ENCODE results near the gene BANF2.

Gene BANF2

GRCh38 chr20:17680836-17681725 is 18.7 kb upstream of the BANF2 start:
- H3K27ac ChIP-seq = peak overlapping the region; percentile 97
- ChIA-PET POLR2A (ENCODE audit: low non-redundant PET) (interaction anchor here (0.6 kb wide), 1 partner anchor 97 kb away, joined by 9 read pairs; no protein-coding TSS in a partner anchor), CTCF (interaction anchor here (0.6 to 2.6 kb wide), 12 partner anchors 12 to 303 kb away, joined by 3 to 13 read pairs (median 3); no protein-coding TSS in a partner anchor)
- peak; percentile 86 for DNase-seq (ENCODE audit: low spot score)
- TF ChIP-seq CTCF (conservative IDR thresholded peaks at IDR 0.05; ENCODE audit: low read depth) = peak; percentile 90

DNA sequence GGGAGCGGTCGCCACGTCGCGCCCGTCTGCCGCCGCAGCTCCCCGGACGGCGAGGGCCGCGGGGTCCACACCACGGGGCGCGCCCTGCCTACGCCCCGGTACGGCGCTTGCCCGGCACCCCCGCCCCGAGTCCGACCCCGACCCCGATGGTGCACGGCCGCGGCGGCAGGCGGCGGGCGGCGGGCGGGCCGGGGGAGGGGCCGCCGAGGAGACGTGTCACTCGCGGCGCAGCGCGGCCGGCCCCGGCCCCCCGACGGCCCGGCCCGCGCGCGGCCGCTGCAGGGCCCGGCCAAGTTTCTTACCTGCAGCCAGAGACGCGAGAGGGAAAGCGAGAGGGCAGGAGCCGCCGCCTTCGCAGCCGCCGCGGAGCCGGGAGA is 18.1 kb upstream of the BANF2 start:
- TF ChIP-seq CTCF (conservative IDR thresholded peaks at IDR 0.05; ENCODE audit: low read depth) = no peak
- DNase-seq (ENCODE audit: low spot score) = no peak
- H3K27ac ChIP-seq = peak overlapping the region; percentile 97
- ChIA-PET POLR2A (ENCODE audit: low non-redundant PET) (interaction anchor here (0.6 to 0.8 kb wide), 3 partner anchors 31 to 112 kb away, joined by 3 to 9 read pairs (median 3); partner anchors contain the start of gene DSTN), CTCF (interaction anchor here (0.6 to 2.6 kb wide), 5 partner anchors 11 to 303 kb away, joined by 3 to 13 read pairs (median 3); no protein-coding TSS in a partner anchor)

DNA sequence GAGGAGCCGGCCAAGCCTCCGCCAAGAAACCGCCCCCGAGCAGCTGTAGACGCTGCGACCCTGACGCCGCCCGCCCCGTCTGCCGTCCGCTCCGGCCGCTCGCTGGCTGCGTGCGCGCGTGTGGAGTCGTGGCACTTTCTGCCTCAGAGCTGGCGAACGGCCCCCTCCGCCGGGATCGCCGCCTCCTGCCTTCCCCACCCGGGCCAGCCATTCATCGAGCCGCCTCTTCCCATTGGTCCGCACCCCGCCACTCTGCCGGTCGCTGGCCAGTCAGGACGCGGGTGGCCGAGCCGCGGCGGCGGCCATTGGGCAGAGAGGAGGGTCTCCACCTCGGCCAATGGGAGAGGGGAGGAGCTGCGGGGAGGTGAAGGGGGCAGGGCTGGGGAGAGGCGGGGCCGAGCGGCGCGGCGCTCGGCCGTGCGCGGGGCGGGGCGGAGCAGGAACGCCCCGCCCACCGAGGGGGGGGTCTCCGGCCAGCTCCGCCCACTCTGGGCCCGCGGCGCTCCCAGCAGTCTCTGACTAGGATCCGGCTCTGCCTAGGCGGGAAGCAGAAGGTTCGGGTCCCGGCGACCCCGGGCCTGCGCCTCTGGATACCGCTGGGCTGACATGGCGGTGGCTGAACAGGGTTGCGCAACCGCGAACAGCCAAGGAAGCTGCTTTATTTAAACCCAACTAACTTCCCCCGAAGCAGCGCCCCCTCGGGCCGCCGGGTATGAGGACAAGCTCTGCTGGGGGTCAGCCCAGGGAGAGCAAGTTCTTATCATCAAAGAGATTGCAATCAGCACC is 17.5 kb upstream of the BANF2 start, which contains the start of gene RRBP1:
RRBP1 (minus strand) TSS at position 140 of the 786 bp plus-strand sequence. CDS start 21,735 bp downstream, outside the sequence.
- peak; percentile 99 for DNase-seq (ENCODE audit: low spot score)
- ChIA-PET POLR2A (ENCODE audit: low non-redundant PET) (interaction anchor here (0.6 to 0.8 kb wide), 3 partner anchors 30 to 274 kb away, joined by 3 to 11 read pairs (median 3); partner anchors contain the start of gene DSTN), CTCF (interaction anchor here (0.6 to 2.6 kb wide), 11 partner anchors 11 to 302 kb away, joined by 3 to 13 read pairs (median 3); no protein-coding TSS in a partner anchor)
- peak; percentile 80 for TF ChIP-seq CTCF (conservative IDR thresholded peaks at IDR 0.05; ENCODE audit: low read depth)
- H3K27ac ChIP-seq = peak within 1 kb of the TSS; percentile 97

DNA sequence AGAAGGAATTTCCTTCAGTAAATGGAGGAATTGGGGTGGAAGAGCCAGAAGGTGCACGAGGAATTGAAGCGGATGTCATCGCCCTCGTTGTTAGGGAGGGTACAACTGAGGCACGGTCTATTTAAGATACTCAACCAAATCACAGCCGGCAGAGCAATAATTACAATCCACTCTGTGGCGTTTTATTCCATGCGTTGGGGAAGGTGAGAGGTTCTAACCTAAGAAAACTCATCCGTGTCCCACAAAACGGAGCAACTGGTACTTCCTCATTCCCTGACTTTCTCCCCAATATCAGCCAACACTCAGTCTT is 16.9 kb upstream of the BANF2 start:
- no peak for DNase-seq (ENCODE audit: low spot score)
- H3K27ac ChIP-seq = peak overlapping the region; percentile 97
- no peak for TF ChIP-seq CTCF (conservative IDR thresholded peaks at IDR 0.05; ENCODE audit: low read depth)
- ChIA-PET CTCF (interaction anchor here (0.6 to 1.8 kb wide), 7 partner anchors 10 to 276 kb away, joined by 3 to 6 read pairs (median 3); no protein-coding TSS in a partner anchor), POLR2A (ENCODE audit: low non-redundant PET) (interaction anchor here (0.6 kb wide), 1 partner anchor 273 kb away, joined by 11 read pairs; no protein-coding TSS in a partner anchor)

DNA sequence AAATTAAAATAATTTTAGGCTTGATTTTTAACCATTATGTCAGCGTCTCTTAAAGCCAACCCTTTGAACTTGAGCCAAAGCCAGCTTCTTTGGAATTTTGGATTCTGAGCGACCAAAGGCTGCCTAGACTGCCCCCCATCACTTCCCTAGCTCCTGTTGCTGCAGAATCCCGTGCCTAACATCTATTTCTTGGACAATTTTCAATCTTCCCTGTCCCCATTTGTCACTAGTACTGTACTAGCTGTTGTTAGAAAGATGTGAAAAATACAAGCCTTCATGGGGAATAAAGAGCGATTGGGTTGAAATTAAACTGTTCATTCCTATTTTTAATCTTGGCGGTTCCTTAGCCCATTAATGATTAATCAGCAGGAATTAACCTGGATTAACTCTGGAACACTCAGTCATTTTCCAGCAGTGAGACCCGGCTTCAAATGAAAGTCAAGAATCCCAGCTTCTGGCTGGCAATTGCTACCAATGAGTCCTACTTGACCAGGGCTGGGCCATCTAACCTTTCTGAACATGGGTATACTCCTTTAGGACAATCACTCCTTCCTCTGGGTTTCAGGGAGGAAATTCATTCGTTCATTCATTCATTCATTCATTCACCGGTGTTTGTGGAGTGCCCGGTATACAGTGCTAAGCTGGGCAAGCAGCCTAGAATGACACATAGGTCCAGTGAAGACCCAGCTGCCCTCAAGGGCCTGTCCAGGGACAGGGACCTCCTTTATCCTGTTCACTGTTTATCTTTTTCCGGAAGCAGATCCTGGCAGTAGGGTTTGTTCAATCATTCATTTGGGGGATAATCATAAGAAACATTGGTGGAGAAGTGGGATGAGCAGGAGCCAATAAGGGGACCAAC is 16.3 kb upstream of the BANF2 start:
- TF ChIP-seq CTCF (conservative IDR thresholded peaks at IDR 0.05; ENCODE audit: low read depth) = no peak
- POLR2A ChIA-PET (ENCODE audit: low non-redundant PET) = interaction anchor here (0.6 kb wide), 1 partner anchor 273 kb away, joined by 11 read pairs; no protein-coding TSS in a partner anchor
- no peak overlapping the region for H3K27ac ChIP-seq
- no peak for DNase-seq (ENCODE audit: low spot score)
- CTCF ChIA-PET = interaction anchor here (0.6 to 1.8 kb wide), 7 partner anchors 9 to 275 kb away, joined by 3 to 6 read pairs (median 3); no protein-coding TSS in a partner anchor
